Measurements from ENCODE around the gene CARS1. TPM values are rescaled to one million over a fixed set of nuclear protein-coding genes. Genes with fewer than 3 reads are reported as not detected.

CARS1 gene
- polyA plus RNA-seq, 1 of the 3 experiments (the other 2 are of a cell fraction), result 52.1 TPM

DNA sequence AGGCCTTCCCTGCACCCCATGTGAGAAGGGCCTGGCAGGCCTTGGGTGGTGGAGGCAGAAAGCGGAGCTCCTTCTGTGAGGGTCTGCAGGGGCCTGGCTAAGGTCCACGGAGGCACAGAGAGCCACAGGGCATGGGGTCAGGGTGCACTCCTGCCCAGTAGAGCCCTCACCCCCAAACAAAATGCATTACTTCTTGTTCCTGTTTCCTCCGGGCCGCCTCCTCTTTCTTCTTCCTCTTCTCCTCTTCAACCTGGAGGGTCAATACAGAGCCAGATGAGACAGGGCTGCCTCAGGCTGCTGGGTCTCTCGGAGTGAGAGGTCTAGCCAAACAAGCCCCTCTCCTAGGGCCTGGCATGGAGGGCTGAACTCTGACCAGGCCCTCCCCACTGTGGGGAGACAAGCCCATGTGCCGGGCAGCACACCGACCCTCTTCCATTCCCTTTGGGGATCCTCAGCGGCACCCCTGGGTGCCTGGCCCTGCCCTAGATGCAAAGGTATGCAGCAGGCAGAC is 54.8 kb downstream of the CARS1 start:
- H3K4me3 ChIP-seq (ENCODE audit: low read depth in 2 of 2, low read length in 1 of 2), result no peak overlapping the region
- 93% methylated on average over 4 of the region's 8 CpGs for WGBS (ENCODE audit: low lambda C conversion rate)
- TF ChIP-seq MXI1 (IDR thresholded peaks at IDR 0.05; ENCODE audit: low read depth, low read length) (no peak), SMC3 (IDR thresholded peaks at IDR 0.05; ENCODE audit: low read depth, low read length) (no peak), ELF1 (IDR thresholded peaks at IDR 0.05) (no peak), ZBTB33 (IDR thresholded peaks at IDR 0.05; ENCODE audit: borderline replicate concordance, low read depth) (no peak), TCF12 (IDR thresholded peaks at IDR 0.05) (no peak)
- ChIA-PET CTCF (interaction anchor here (0.6 to 2.3 kb wide), 5 partner anchors 10 to 593 kb away, joined by 3 to 11 read pairs (median 4); no protein-coding TSS in a partner anchor), POLR2A (interaction anchor here (1.1 kb wide), 1 partner anchor 10 kb away, joined by 3 read pairs; the partner anchor contains the start of gene NAP1L4)
- no peaks in the 10 kb centered on the region for H3K9me3 ChIP-seq
- H3K36me3 ChIP-seq (replicated peaks in 1 of 2; ENCODE audit: control insufficient read depth in 1 of 2, insufficient read depth in 2 of 2, low read length in 1 of 2), result peaks cover 13 to 65% of the 10 kb centered on the region in 2 experiments
- peaks cover 8% of the 10 kb centered on the region for H3F3A ChIP-seq (replicated peaks; ENCODE audit: insufficient read depth)
- H3K4me2 ChIP-seq, result no peak overlapping the region
- H3K27ac ChIP-seq (ENCODE audit: low read depth in 2 of 2, low read length in 1 of 2), result peak overlapping the region; percentile 55 to 98; a peak in 2 of 4 replicates
- DNase-seq, result no peak
- H4K20me1 ChIP-seq (ENCODE audit: insufficient read depth), result no peaks in the 10 kb centered on the region
- no peaks in the 10 kb centered on the region for H3K79me2 ChIP-seq (ENCODE audit: insufficient read depth)
- no peak overlapping the region for H2AFZ ChIP-seq (ENCODE audit: low read depth)
- no peaks in the 10 kb centered on the region for H3K27me3 ChIP-seq (ENCODE audit: insufficient read depth)
- H3K4me1 ChIP-seq (ENCODE audit: control insufficient read depth in 1 of 2, insufficient read depth in 2 of 2, low read depth in 1 of 2, low read length in 1 of 2), result peaks cover 19 to 43% of the 10 kb centered on the region in 2 experiments
- H3K9me2 ChIP-seq, result no peaks in the 10 kb centered on the region
- no peak overlapping the region for H3K9ac ChIP-seq

DNA sequence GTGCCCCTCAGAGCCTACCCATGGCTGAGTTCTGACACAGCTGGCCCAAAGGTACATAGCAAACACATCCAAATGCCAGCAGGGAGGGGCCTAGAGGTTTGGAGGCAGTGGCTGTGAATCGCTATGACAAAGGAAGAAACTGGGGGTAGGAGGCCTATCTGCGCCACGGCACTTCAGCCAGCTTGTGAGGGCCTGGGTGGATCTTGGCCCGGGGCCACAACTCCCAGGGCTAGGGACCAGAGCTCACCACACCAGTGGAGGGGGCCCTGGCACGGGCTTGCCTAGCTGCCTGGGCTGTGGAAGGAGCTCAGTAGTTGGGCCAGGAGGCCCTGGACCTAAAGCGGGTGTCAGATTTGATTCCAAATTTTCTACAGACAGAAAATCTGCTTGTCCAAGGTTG is 55.7 kb downstream of the CARS1 start:
- H3F3A ChIP-seq (replicated peaks; ENCODE audit: insufficient read depth), result peaks cover 8% of the 10 kb centered on the region
- H3K4me2 ChIP-seq, result peak overlapping the region; percentile 58; the same call in 1 of the 2 replicates
- peaks cover 19 to 43% of the 10 kb centered on the region in 2 experiments for H3K4me1 ChIP-seq (ENCODE audit: control insufficient read depth in 1 of 2, insufficient read depth in 2 of 2, low read depth in 1 of 2, low read length in 1 of 2)
- peaks cover 13 to 61% of the 10 kb centered on the region in 2 experiments for H3K36me3 ChIP-seq (replicated peaks in 1 of 2; ENCODE audit: control insufficient read depth in 1 of 2, insufficient read depth in 2 of 2, low read length in 1 of 2)
- H3K9me2 ChIP-seq, result no peaks in the 10 kb centered on the region
- H3K27me3 ChIP-seq (ENCODE audit: insufficient read depth), result no peaks in the 10 kb centered on the region
- H3K79me2 ChIP-seq (ENCODE audit: insufficient read depth), result no peaks in the 10 kb centered on the region
- 56% methylated on average over 3 of the region's 6 CpGs for WGBS (ENCODE audit: low lambda C conversion rate)
- H3K9me3 ChIP-seq, result no peaks in the 10 kb centered on the region
- ChIA-PET POLR2A (interaction anchor here (1.1 to 2.0 kb wide), 2 partner anchors 12 to 14 kb away, joined by 4 to 6 read pairs; no protein-coding TSS in a partner anchor), CTCF (interaction anchor here (0.6 to 2.5 kb wide), 6 partner anchors 11 to 90 kb away, joined by 3 to 13 read pairs (median 4); no protein-coding TSS in a partner anchor)
- peak overlapping the region; percentile 55 to 98; a peak in 3 of 4 replicates for H3K27ac ChIP-seq (ENCODE audit: low read depth in 2 of 2, low read length in 1 of 2)
- DNase-seq, result peak; percentile 55
- H3K4me3 ChIP-seq (ENCODE audit: low read depth in 2 of 2, low read length in 1 of 2), result no peak overlapping the region
- TF ChIP-seq, protein P1, sequence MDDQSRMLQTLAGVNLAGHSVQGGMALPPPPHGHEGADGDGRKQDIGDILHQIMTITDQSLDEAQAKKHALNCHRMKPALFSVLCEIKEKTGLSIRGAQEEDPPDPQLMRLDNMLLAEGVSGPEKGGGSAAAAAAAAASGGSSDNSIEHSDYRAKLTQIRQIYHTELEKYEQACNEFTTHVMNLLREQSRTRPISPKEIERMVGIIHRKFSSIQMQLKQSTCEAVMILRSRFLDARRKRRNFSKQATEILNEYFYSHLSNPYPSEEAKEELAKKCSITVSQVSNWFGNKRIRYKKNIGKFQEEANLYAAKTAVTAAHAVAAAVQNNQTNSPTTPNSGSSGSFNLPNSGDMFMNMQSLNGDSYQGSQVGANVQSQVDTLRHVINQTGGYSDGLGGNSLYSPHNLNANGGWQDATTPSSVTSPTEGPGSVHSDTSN (IDR thresholded peaks at IDR 0.05), result no peak
- TF ChIP-seq RXRA (IDR thresholded peaks at IDR 0.05; ENCODE audit: borderline replicate concordance, low read depth) (no peak), NRF1 (IDR thresholded peaks at IDR 0.05; ENCODE audit: low read depth, low read length) (no peak), JUND (IDR thresholded peaks at IDR 0.05) (no peak), NFIC (IDR thresholded peaks at IDR 0.05; ENCODE audit: borderline replicate concordance) (peak; percentile 35; the same call in 1 of the 2 replicates), USF2 (IDR thresholded peaks at IDR 0.05; ENCODE audit: borderline replicate concordance, low read depth, low read length) (no peak)
- H3K9ac ChIP-seq, result no peak overlapping the region
- no peak overlapping the region for H2AFZ ChIP-seq (ENCODE audit: low read depth)
- no peaks in the 10 kb centered on the region for H4K20me1 ChIP-seq (ENCODE audit: insufficient read depth)
